Measurements from ENCODE around the gene LASP1.

The LASP1 gene

DNA sequence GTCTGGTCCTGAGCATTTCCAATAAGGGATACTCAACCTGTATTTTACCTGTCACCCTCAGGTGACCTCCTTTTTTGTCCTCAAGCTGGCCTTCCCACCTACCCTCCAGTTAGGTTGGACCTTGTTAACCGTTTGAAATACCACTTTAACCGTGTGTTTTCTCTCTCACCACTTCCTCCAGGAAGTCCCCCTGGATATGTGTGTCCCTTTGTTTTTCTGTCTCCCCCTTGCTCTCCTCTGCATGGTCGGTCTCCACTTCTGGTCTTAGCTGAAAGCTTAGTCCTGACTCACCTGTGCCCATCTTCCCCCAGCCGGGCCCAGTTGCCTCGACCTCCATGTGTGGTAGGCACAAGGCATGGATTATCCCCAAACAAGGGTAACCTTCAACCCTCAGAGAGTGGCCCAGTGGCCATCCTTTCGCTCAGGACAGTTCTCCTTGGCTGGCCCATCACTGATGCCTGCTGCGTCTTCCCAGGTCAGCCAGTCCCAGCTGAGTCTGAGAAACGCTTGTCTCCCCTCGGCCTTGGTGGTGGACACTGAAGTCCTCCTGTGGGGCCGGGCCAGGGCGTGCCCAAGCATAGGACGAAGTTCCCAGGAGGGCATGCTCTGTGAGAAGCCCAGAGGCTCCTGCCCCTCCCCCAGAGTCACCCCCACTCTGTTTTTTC is 20.0 kb downstream of the LASP1 start:
- DNase-seq, result no peak

DNA sequence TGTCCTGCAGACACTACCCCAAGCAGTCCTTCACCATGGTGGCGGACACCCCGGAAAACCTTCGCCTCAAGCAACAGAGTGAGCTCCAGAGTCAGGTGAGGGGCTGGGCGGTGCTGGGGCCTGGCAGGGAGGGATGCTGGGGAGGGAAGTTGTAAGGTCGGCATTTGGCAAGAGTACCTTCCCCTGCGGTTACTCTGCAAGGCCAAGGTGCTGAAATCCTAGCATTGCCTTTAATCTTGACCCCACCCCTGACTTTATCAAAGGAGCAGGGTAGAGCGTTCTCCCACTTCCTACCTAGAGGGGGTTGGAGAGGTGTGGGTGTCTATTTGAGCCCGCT is 20.5 kb downstream of the LASP1 start:
- DNase-seq, result no peak

DNA sequence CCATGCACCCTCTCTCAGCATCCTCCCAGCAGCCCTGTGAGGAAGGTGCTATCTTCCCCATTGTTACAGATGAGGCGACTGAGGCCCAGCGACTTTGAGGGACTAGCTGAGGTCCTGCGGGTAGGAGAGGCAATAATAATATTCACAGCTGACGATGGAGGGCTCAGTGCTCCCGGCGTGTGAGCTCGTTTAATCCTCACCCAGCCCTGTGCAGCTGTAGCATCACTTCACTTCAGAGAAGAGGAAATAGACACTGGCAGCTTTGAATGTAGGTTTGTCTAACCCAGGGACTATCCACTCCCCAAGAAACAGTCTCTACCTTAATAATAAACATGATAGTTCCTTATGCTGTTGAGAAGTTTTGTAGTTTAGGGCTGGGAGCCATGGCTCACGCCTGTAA is 21.6 kb downstream of the LASP1 start:
- no peak for DNase-seq

DNA sequence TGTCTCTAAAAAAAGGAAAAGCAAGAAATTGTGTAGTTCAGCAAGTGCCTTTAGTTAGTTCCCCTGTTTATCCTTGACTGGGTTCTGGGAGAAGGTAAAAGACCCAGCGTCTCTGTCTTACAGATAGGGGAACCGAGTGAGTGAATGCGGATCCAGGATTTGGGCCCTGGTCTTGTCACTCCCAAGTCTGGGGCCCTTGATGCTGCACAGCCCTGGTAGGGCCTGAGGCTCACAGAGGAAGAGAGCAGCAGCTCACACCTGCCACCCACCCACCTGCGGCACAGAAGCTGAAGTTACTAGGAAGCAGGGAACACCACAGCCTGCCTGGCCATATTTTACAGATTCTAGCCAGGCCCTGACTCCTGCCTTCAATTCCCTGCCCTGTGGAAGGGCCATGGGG is 22.2 kb downstream of the LASP1 start:
- no peak for DNase-seq

DNA sequence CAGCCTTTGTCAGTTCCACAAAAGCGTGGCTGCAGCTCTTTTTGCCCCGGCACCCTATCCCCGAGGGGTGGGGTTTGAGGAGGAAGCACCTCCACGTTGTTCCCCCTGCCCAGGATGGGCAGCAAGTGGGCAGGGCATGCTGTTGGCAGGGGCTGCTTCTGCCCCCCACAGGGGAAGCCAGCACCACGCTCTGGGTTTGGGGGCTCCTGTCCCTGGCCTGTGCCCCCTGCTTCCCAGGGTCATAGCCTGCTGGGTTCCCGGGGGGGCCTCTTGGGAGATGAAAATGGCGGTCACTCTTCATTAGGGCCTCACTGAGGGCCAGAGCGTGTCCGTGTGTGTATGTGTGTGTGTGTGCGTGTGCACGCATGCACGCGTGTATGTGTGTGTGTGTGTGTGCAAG is 22.8 kb downstream of the LASP1 start:
- DNase-seq, result no peak

DNA sequence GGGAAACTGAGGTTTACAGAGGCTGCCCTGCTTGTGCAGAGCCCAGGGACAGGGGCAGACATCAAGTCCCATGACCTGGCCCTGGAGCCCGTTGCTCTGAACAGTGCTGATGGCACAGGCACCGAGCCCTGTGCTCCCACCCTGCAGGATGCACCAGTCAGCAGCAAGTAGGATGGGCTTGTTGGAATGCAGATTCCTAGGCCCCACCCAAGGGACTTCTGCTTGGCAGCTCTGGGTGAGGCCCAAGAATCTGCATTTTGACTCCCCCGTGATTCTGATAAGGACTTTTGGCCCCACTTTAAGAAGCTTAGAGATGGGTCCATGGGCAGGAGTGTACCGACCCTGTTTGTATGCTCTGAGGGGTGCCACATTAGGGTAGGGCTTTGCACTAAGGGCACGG is 23.3 kb downstream of the LASP1 start:
- DNase-seq, result no peak

DNA sequence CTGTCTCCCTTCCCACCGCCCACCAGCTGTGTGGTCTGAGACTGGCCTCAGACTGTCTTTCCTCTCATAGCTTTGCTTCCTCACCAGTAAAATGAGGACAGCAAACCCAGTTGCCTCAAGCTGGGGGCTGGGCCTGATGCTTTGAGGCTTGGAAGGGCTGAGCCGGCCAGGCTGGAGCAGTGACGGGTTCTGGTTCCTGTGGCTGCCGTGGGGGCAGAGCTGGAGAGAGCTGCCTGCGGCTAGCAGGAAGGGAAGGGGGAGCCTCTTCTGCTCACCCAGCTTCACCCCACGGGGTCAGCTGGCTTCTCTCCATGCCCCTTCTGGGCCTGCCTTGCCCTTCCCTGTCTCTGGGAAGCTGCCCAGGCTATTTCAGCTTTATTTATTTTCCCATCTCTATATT is 23.7 kb downstream of the LASP1 start:
- no peak for DNase-seq

DNA sequence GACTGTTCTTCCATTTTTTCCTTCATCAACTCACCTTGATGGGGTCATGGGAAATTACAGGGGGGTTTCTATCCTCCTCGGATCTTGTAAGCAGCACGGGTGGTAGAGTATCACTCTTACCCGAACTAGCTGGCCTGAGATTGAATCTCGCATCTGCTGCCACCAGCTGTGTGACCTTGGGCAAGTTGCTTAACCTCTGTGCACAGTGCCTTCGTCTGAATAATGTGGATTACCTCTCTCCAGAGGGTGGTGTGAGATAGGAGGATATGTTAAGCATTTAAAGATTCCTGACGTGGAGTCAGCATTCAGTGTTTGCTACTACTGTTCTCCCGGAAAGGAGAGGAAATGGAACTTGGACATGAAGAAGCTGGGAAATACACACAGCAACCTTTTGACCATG is 24.4 kb downstream of the LASP1 start:
- no peak for DNase-seq

DNA sequence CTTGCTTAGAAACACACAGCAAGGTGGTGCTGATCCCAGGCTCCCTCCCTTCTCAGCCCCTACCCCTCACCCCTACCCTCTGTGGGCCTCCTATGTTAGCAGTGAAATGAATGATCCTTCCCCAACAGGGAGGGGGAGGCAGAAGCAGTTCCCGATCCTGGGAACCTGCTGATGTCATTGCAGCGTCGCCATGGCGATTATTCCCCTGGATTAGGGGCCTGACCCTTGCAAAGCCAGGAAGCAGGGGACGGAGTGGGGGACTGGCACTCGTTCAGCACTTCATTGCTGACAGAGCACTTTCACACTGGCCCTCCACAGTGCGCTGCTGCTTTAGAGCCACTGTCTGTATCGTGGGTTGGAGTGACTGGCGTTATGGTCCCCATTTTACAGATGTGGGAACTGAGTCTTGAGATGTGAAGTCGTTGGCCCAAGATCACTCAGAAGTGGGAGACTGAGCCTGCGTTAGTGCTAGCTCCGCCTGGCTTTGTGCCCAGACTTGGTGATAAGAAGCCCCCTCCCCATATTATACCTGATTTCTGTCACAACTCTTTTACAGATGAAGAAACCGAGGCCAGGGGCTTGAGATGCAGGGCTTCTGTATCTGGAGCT is 26.6 kb downstream of the LASP1 start:
- DNase-seq, result no peak

DNA sequence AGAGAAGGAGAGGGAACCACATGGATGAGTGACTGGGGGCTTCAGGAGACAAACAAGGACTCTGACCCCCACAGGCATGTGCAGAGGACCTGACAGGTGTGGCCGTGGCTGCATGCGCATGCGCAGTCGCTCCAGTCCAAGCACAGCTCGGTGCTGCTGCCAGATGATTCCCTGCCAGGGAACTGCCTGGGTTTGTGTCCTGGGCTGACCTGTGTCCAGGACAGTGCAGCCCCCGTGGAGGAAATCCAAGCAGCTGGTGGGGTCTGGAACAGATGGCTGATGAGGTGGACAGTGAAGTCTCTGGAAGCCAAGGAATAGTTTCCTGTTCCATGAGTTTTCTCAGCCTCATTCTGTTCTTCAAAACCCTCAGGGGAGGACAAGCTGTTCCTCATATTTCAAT is 27.3 kb downstream of the LASP1 start:
- DNase-seq, result no peak

DNA sequence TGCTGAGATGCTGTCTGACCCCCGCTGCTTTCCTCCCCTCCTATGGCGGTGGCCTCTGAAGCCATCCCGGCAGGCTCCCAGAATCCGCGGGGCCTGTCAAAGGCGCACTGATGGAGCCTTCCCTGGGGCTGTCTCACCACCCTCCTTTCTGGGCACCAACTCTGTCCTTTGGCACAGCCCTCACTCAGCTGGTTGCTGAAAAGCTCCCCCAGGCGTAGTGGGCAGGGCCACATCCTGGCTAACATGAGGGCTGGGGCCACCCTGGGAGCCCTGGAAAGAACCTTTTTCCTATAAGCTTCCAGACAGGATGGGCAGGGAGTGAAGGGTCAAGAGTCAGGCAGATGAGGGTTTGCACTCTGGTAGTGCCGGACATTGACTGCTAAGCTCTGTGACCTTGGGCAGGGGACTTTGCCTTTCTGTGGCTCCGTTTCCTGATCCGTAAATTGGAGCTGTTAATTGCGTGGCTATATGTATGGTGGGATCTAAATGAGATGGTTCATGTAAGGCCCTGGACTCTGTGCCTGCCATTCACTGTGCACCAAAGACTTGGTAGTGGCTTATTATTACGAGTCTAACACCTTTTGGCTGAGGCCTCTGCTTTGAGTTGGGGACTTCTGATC is 27.9 kb downstream of the LASP1 start:
- DNase-seq, result no peak

DNA sequence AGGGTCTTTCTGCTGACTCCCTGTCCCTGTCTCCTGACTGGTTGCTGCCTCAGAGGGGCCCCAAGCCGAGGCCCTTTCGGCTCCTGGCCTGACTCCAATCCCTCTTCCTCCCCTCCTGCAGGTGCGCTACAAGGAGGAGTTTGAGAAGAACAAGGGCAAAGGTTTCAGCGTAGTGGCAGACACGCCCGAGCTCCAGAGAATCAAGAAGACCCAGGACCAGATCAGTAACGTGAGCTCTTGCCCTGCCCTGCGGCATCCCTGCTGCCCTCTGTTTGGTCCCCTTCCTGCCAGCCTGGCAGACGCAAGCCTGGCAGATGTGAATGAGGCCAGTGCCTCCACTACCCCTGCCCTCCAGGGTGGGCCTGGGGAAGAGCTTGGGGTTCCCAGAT is 28.4 kb downstream of the LASP1 start:
- DNase-seq, result no peak

DNA sequence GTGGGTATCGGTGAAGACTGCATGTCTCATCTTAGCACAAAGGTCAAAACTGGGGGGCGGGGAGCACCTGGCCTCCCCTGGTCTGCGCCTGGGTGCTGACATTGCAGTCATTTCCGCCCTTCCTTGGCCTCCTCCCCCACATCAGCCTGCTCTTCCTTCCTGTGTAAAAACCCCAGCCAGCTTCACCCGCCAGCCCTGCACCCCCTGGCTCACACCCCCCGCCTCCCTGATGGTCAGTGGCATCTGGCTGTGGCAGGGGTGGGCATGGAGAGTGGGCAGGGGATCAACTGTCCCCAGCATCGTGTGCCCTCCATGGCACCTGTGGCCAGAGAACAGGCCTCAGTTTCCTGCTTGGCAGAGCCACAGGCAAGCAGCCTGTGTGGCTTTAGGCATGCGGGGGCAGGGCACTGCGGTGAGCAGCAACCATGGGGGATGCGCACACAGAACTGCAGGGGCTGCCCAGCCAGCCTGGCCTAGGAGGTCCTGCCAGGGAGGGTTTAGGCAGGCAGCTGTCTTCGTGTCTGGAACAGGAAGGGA is 29.0 kb downstream of the LASP1 start:
- no peak for DNase-seq

DNA sequence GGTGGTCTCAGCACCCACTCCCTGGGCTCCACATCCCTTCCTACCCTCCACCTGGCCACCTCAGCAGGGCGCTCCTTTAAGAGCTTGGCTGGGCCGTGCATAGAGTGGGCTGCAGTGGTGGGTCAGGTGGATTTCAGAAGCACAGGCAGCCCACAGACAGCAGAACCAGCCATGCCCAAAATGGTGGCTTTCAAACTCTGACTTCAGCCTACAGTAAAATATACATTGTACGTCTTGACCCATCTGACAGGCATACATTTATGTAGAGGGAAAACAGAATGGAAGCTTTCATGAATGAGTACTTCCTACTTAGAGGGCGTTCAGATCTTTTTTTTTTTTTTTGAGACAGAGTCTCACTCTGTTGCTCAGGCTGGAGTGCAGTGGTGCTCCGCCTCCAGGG is 29.6 kb downstream of the LASP1 start:
- DNase-seq, result no peak

DNA sequence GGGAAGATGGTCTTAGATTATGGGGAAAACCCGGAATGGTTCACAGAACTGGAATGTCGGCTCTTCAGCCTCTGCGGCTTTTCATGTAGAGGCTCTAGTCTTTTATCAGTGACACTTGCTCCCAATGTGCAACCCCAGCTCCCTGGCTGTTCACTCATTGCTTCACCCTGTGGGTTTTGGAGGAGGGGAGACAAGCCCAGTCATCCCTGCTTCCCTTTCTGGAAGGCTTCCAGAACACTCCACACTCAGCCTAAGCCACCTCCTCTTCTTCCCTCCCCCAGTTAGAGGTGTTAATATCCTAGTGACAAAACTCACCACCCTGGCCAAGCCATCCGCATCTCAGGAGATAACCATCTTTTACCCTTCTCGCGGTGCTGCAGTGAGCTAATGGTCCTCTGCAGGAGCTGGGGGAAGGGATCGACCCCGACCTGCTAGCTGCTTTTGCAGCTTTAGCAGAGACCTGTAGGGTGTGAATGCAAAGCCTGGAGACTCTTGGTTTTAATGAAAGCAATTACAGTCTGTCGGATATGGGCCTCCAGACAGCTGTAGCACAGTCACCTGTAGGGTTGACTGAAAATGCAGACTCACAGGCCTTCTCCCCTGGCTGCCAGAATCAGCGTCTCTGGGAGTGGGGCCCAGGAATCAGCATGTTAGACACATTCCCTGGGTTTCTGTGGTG is 31.3 kb downstream of the LASP1 start:
- DNase-seq, result no peak

DNA sequence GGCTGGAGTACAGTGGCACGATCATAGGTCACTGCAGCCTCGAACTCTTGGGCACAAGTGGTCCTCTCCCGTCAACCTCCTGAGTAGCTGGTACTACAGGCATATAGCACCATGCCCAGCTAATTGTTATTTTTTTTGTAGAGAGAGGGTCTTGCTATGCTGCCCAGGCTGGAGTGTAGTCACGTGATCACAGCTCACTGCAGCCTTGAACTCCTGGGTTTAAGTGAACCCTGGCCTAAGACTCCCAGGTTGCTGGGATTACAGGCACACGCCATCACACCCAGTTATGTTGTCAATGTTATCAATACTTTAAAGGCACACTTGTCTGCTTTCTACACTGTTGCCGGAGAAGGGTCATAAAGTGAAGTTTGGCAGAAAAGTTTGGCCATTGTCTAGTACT is 33.5 kb downstream of the LASP1 start:
- no peak for DNase-seq

DNA sequence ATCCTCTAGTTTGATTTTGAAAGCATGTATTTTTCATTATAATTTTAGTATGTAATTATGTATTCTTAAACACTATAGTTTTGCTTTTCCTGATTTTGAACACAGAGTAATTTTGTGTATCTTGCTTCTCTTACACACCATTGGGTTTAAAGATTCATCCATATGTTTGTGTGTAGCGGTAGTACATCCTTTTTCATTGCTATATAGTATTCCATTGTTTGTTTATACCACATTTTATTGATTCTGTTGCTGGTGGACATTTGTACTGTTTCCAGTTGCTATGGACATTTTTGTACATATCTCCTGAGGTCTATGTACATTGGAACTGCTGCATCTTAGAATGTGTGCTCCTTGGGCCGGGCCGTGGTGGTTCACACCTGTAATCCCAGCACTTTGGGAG is 35.0 kb downstream of the LASP1 start:
- DNase-seq, result no peak

DNA sequence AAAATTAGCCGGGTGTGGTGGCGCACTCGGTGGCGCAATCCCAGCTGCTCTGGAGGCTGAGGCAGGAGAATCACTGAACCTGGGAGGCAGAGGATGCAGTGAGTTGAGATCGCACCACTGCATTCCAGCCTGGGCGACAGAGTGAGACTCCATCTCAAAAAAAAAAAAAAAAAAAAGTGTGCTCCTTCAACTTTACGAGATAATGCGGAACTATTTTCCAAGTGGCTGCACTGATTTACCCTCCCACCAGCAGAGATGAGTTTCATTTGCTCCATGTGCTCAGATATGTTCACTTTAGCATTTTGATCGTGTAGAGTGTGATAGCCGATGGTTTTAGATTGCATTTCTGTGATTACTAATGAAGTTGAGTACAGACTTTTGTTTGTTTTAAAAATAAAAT is 35.5 kb downstream of the LASP1 start:
- DNase-seq, result no peak

DNA sequence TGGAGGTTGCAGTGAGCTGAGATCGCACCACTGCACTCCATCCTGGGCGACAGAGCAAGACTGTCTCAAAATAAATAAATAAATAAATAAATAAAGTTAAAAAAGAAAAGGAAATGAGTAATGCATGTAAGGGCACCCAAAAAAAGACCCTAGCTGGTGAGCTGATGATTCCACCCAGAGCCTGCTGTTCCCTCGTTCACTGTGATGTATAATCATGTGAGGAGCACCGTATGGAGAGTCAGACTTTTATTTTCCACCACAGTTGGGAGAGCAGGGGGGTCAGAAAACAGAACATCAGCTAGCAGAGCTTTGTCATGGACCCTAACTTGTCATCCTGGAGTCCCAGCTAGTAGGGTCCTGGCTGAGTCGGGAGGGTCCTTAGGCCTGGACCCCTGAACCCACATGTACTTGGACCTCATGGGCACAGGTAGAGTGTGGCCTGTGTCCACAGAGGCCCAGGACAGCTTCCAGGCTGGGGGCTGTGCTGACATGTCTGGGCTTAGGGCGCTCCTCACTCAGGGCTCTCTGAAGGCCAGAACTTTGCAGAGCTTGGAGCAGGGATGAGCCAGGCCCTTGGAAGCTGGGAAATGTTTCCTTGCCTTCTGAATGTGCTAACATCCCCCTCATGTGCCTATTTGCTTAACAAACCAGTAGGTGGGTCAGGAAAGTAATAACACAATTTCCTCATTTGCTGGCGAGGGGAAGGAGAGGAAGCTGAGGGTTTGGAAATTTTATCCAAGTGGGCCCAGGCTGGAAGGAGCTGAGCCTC is 36.8 kb downstream of the LASP1 start:
- no peak for DNase-seq

DNA sequence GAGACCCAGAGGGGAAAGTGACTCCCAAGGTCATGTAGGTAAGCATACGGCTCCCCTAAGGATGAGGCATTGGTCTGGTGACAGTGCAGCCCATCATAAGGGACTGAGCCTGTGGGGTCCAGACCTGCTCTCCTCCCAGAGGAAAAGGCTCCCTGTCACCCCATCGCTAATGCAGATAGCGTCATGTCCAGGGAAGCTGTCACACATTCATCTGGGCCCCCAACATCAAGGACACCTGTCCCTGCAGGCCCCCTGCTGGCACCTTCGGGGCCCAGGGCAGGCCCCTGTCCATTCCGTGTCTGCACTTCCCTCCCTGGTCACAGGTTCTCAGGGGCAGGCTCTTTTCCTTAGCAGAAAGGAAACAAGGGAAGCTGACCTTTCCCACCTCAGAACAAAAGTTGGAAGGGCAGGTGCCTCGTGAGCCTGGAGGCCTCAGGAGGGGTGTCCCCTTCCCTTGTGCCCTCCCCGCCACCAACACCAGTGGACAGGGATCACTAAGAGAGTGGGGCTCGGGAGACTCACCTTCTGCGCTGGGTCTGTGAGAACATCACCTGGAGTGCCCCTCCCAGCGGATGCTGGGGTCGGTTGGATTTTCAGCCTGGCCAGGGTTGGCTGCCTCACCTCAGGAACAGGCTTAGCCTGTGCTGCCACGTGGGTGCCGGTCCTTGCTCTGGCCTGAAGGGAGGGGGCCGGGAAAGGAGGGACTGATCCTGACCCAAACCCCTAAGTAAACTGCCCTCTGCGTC is 38.2 kb downstream of the LASP1 start:
- DNase-seq, result no peak

DNA sequence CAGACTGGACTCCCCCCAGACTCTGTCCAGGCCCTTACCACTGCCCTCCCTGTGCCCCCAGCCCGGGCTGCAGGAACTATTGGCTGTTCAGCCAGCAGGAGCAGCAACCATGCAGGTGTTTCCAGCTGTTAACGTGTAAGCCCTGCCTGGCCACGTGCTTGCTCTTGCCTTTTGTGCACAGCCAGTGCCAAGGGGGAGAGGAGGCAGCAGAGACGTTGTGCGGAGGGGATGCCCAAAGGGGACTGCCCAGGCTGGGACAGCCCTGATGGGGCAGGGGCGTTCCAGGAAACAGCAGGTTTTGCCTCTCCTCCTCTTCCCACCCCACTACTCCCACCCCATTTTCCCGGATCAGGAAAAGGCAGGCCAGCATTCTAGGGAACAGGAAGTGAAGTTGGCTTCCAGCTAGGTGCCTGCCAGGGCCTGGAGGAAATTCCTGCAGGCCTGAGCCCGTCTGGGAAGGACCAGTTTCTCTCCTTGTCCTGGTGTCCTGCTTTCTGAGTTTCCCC is 38.9 kb downstream of the LASP1 start:
- DNase-seq, result no peak

DNA sequence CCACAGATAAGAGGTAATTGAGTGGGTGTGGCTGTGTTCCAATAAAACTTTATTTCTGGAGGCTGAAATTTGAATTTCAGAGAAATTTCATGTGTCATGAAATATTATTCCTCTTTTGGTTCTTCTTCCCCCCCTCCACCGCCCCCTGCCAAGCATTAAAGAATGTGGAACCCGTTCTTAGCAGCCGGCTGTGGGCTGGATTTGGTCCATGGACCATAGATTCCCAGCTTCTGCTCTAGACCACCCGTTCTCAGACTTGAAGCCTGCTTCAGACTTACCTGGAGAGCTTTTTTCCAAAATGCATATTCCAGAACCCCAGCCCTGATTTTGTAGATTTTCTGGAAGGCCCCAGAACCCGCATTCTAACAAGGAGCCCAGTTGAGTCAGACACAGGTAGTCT is 40.5 kb downstream of the LASP1 start:
- no peak for DNase-seq
